ENCODE data around the gene ROCK2.

The ROCK2 gene

GRCh38 chr2:11144738-11145079 is 199.7 kb downstream of the ROCK2 start:
- no peak for DNase-seq

- no peak for DNase-seq
These were observed 200.2 kb downstream of the ROCK2 start for GRCh38 chr2:11144077-11144737.

GRCh38 chr2:11142987-11143386 is 201.4 kb downstream of the ROCK2 start:
- no peak for DNase-seq

- no peak for DNase-seq
These were observed 202.1 kb downstream of the ROCK2 start for GRCh38 chr2:11142330-11142729.

- no peak for DNase-seq
These were observed 203.1 kb downstream of the ROCK2 start for GRCh38 chr2:11141319-11141718.

GRCh38 chr2:11140492-11140891 is 203.9 kb downstream of the ROCK2 start:
- no peak for DNase-seq

- no peak for DNase-seq
These were observed 210.1 kb downstream of the ROCK2 start for GRCh38 chr2:11134349-11134748.

GRCh38 chr2:11133936-11134320 is 210.5 kb downstream of the ROCK2 start:
- no peak for DNase-seq

- DNase-seq: no peak
These were observed 211.0 kb downstream of the ROCK2 start for GRCh38 chr2:11133238-11133935.

- DNase-seq: no peak
These were observed 212.3 kb downstream of the ROCK2 start for GRCh38 chr2:11132036-11132671.

GRCh38 chr2:11131166-11131920 is 213.1 kb downstream of the ROCK2 start:
- no peak for DNase-seq
